HG03108 (cell line): ENCODE data around the gene NEUROD2.
"Not testable (repeated sequence)": the region's sequence is repeated elsewhere in the genome, so short reads cannot be mapped to it uniquely, and the experiment has no call there.

ENCODE experiments used
- ATAC-seq: cut with Tn5 transposase; IDR thresholded peaks from one replicate; pipeline ENCODE4 v1.9.1; 2021; ENCODE audit warnings: moderate library complexity; ENCODE audit not compliant: unreplicated experiment

NEUROD2 gene

GRCh38 chr17:39603304-39604016, 4.3 kb downstream of the NEUROD2 start:
- ATAC-seq = no peak

- no peak for ATAC-seq
These were observed 5.0 kb downstream of the NEUROD2 start for GRCh38 chr17:39602533-39603303.

- no peak for ATAC-seq
These were observed 5.8 kb downstream of the NEUROD2 start for GRCh38 chr17:39601758-39602532.

GRCh38 chr17:39600997-39601597, 6.6 kb downstream of the NEUROD2 start:
- no peak for ATAC-seq

GRCh38 chr17:39600288-39600996, 7.3 kb downstream of the NEUROD2 start:
- ATAC-seq = no peak

GRCh38 chr17:39599665-39600231, 8.0 kb downstream of the NEUROD2 start:
- no peak for ATAC-seq

GRCh38 chr17:39599004-39599664, 8.6 kb downstream of the NEUROD2 start:
- no peak for ATAC-seq

GRCh38 chr17:39598630-39599003, 9.1 kb downstream of the NEUROD2 start:
- ATAC-seq = no peak

GRCh38 chr17:39598047-39598481, 9.7 kb downstream of the NEUROD2 start:
- no peak for ATAC-seq

GRCh38 chr17:39597372-39598046, 10.2 kb downstream of the NEUROD2 start:
- ATAC-seq = no peak

- ATAC-seq = no peak
These were observed 11.0 kb downstream of the NEUROD2 start for GRCh38 chr17:39596543-39597267.

GRCh38 chr17:39595928-39596510, 11.7 kb downstream of the NEUROD2 start:
- ATAC-seq = no peak

- no peak for ATAC-seq
These were observed 12.4 kb downstream of the NEUROD2 start for GRCh38 chr17:39595294-39595693.

GRCh38 chr17:39593371-39593770, 14.3 kb downstream of the NEUROD2 start:
- ATAC-seq = no peak

GRCh38 chr17:39591958-39592954, 15.5 kb downstream of the NEUROD2 start:
- ATAC-seq = no peak

- not testable (repeated sequence) for ATAC-seq
These were observed 17.5 kb downstream of the NEUROD2 start for GRCh38 chr17:39590180-39590579.

GRCh38 chr17:39582658-39583057, 25.1 kb downstream of the NEUROD2 start:
- no peak for ATAC-seq
